Thoracic aorta (tissue), 2 donors: Measurements from ENCODE around the gene PDE2A. TPM values are rescaled to one million over a fixed set of nuclear protein-coding genes. Genes with fewer than 3 reads are reported as not detected.

Source experiments
- ATAC-seq: fragments of 150-250 bp; one replicate; pipeline ENCODE4 v1.8.0; 2017; ENCODE audit warnings: low read depth; ENCODE audit not compliant: insufficient number of reproducible peaks, low FRiP score
- DNase-seq: peaks from one replicate; pipeline ENCODE4 v3.0.0-alpha.2; 2020; ENCODE audit warnings: low spot score
- H3K27ac ChIP-seq, 2 donors: fragments of 200-600 bp; sonication (generic); 1 replicate in 1 of 2; 2 replicates in 1 of 2; pipeline ENCODE4 v1.5.1; 2016; ENCODE audit warnings: mild to moderate bottlenecking in 2 of 2, moderate library complexity in 2 of 2
- H3K27me3 ChIP-seq: fragments of 200-600 bp; sonication (generic); replicated peaks from 2 replicates; pipeline ENCODE4 v1.6.0; 2016; ENCODE audit warnings: mild to moderate bottlenecking; ENCODE audit not compliant: insufficient read depth
- H3K36me3 ChIP-seq: fragments of 200-600 bp; sonication (generic); one replicate; pipeline ENCODE4 v1.5.1; 2016
- H3K4me1 ChIP-seq, 2 donors: fragments of 200-600 bp; sonication (generic); 1 replicate in 1 of 2; 2 replicates in 1 of 2; pipeline versions ENCODE4 v1.5.1 to v1.6.0; 2016; ENCODE audit warnings: low read depth in 2 of 2, mild to moderate bottlenecking in 1 of 2; ENCODE audit not compliant: control insufficient read depth in 1 of 2
- H3K4me3 ChIP-seq: fragments of 200-600 bp; sonication (generic); 2 replicates; pipeline ENCODE4 v1.5.1; 2016; ENCODE audit warnings: mild to moderate bottlenecking
- H3K9me3 ChIP-seq: fragments of 200-600 bp; sonication (generic); 2 replicates; pipeline ENCODE4 v1.5.1; 2016
- total RNA-seq, 2 donors: library from RNA; depleted of rRNA; stranded (reverse); fragments of >200 nt; gene quantifications; one replicate each; pipeline versions ENCODE4 v1.1.0 to v1.2.3, GENCODE V29; 2016
- TF ChIP-seq, protein P1 (sequence below): fragments of 200-600 bp; sonication (generic); IDR thresholded peaks from one replicate; pipeline ENCODE4 v1.5.1; 2019; ENCODE audit warnings: antibody characterized with exemption

Gene PDE2A
- total RNA-seq, 2 donors from 2014 or later = 28.1 to 37.1 TPM

DNA sequence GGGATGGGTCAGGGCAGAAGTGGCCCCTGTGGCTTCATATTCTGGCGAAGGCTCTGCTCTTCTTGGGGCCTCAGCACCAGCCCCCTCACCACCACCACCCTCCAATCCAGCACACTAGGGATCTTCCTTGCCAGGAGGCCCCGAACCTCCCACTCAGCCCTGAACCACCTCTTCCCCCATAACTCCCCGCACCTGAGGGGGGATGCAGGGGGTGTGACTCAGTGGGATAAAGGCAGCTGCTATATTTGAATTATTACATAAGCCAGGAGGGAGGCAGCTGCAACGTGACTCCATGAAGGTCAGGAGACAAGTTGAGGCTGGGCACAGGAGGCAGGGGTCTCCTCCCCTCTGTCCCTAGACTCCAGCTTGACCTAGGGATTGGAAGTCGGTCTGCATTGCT lies 5.6 kb upstream of the PDE2A start:
- Histone ChIP-seq H3K4me1 (peaks cover 2 to 4% of the 10 kb centered on the region in 2 donors), H3K9me3 (no peaks in the 10 kb centered on the region), H3K27me3 (peaks cover 21% of the 10 kb centered on the region), H3K27ac (no peak overlapping the region), H3K4me3 (no peak overlapping the region), H3K36me3 (no peaks in the 10 kb centered on the region)
- DNase-seq (no peak), ATAC-seq (no peak)
- TF ChIP-seq, protein P1, sequence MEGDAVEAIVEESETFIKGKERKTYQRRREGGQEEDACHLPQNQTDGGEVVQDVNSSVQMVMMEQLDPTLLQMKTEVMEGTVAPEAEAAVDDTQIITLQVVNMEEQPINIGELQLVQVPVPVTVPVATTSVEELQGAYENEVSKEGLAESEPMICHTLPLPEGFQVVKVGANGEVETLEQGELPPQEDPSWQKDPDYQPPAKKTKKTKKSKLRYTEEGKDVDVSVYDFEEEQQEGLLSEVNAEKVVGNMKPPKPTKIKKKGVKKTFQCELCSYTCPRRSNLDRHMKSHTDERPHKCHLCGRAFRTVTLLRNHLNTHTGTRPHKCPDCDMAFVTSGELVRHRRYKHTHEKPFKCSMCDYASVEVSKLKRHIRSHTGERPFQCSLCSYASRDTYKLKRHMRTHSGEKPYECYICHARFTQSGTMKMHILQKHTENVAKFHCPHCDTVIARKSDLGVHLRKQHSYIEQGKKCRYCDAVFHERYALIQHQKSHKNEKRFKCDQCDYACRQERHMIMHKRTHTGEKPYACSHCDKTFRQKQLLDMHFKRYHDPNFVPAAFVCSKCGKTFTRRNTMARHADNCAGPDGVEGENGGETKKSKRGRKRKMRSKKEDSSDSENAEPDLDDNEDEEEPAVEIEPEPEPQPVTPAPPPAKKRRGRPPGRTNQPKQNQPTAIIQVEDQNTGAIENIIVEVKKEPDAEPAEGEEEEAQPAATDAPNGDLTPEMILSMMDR = no peak

DNA sequence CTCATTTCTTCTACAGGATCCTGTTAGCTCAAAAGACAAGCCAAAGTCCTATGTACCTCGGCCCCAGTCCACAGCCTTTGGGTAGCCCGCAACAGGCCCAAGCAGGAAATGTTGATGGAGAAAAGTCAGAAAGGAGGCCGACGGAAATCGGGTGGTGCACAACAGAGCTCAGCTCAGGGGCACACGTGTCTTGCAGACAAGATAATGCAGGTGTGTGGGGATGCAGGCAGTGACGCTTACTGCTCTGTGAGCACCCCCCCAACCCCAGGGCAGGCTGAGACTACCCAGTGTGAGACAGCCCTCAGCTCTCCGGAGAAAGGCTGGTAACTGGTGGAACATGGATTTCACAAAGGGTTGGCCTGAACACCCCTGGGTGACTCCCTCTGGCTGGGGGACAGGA lies 4.3 kb upstream of the PDE2A start:
- TF ChIP-seq, protein P1 = no peak
- DNase-seq (no peak), ATAC-seq (no peak)
- no peaks in the 10 kb centered on the region for H3K36me3 ChIP-seq
- H3K27me3 ChIP-seq = peaks cover 21% of the 10 kb centered on the region
- H3K27ac ChIP-seq = no peak overlapping the region
- no peak overlapping the region for H3K4me3 ChIP-seq
- H3K4me1 ChIP-seq = no peaks in the 10 kb centered on the region
- H3K9me3 ChIP-seq = no peaks in the 10 kb centered on the region

DNA sequence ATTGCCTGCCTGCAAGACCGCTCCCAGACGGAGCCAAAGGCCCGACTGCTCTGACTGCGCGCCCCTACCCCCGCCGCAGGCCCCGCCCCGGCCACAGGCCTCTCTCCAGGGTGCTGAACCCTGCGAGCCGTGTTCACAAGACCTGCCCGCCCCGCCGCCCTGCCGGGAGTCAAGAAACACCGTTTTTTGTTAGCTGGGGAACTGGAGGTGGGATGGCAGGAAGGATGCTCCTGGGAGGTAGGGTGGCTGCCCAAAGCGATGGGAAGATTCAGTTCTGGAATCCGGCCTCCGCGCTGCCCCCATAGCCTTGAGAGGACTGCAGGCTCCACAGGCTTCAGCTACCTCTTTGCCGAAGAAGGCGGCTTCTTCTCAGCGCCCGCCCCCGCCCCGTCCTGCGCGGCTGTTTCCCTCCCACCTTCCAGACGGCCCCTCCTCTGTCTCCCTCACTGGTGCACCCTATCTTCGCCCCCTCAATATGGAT lies 2.7 kb upstream of the PDE2A start:
- Histone ChIP-seq H3K4me1 (no peaks in the 10 kb centered on the region), H3K4me3 (no peak overlapping the region), H3K27me3 (peaks cover 21% of the 10 kb centered on the region), H3K27ac (no peak overlapping the region), H3K9me3 (no peaks in the 10 kb centered on the region), H3K36me3 (no peaks in the 10 kb centered on the region)
- TF ChIP-seq, protein P1 = no peak
- no peak for ATAC-seq
- DNase-seq = no peak

DNA sequence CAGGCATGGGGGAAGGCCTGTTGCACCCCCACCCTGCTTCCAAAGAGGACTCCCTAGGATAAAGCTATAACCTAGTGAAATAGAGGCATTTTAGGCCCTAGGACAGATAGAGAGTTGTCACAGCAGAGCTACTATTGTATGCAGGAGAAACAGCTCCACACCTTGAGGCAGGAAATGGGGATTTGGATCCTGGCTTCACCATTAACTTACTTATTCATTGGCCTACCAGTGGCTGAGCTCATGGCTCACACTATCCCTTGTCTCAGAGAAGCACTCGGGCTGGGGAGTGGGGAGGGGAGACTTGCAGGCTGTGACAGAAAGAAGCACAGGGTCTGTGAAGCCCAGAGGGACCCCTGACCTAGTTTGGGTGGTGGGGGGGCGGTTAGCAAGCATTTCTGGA lies 999 bp upstream of the PDE2A start:
- DNase-seq (no peak), ATAC-seq (no peak)
- H3K36me3 ChIP-seq = no peaks in the 10 kb centered on the region
- TF ChIP-seq, protein P1 = no peak
- no peak overlapping the region for H3K4me3 ChIP-seq
- no peaks in the 10 kb centered on the region for H3K4me1 ChIP-seq
- peaks cover 21% of the 10 kb centered on the region for H3K27me3 ChIP-seq
- no peak overlapping the region for H3K27ac ChIP-seq
- H3K9me3 ChIP-seq = no peaks in the 10 kb centered on the region

DNA sequence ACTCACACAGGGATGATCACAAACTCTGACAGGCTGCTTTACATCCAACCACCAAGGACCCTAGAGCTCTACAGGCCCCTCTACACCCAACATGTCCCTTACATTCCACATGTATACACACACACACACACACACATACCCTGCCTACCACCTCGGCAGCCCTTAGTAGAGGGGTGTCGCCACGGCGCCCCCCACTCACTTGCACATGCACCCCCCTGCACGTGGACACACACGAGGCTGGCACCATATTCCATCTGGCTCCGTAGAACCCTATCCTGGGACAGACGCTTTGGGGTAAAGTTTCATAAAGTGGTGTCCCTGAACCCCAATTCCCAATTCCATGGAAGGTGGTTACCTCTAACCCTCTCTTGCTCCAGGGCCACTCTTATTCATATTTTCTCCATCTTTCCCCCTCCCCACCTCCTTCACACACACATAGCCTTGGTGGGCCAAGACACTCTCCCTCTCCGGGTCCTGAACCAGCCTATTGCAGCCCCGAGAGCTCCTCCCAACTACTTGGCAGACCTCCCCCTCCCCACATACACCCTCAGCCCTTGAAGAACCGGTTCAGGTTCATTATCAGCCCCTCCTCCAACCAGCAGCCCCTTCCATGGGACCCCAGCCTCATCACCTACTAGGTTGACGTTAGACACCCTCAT lies 809 bp downstream of the PDE2A start:
- no peak for ATAC-seq
- H3K36me3 ChIP-seq = no peaks in the 10 kb centered on the region
- TF ChIP-seq, protein P1 = no peak
- no peaks in the 10 kb centered on the region for H3K9me3 ChIP-seq
- no peak overlapping the region for H3K4me3 ChIP-seq
- no peak overlapping the region for H3K27ac ChIP-seq
- no peak for DNase-seq
- no peaks in the 10 kb centered on the region for H3K4me1 ChIP-seq
- H3K27me3 ChIP-seq = peaks cover 21% of the 10 kb centered on the region
